K562 (cell line): Measurements from ENCODE around the gene RIPOR2.

Experiments
- ZNF707 ChIP-seq: fragments of 250-450 bp; sonication (Bioruptor Pico); conservative IDR thresholded peaks from 2 replicates; pipeline ENCODE4 v1.8.0; 2022; ENCODE audit warnings: inconsistent platforms, mild to moderate bottlenecking, moderate library complexity
- TF ChIP-seq, protein P1 (sequence below): sonication (generic); formaldehyde crosslinking; IDR thresholded peaks from 2 replicates; pipeline ENCODE4 v1.9.0; 2022; ENCODE audit warnings: mild to moderate bottlenecking, missing genetic modification reagents

DNA sequence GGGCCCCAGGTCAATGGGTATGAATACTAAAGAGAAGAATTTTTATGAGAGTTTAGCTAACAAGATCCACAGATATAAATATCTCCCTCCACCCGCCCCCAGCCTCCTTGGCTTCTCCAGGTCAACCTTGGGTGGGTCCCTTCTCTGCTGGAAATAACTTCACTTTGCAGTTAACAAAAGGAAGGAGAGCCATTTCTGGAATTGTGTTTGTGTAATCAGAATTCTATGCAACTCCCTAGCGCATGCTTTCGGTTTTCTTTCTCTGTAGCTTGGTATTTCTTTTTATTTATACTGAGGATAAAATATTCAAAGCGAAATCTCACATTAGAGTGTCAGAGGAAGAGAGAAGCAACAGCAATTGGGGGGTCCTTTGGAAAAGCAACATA, 27.1 kb downstream of the RIPOR2 start:
- TF ChIP-seq, protein P1, sequence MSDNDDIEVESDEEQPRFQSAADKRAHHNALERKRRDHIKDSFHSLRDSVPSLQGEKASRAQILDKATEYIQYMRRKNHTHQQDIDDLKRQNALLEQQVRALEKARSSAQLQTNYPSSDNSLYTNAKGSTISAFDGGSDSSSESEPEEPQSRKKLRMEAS (CRISPR knock-in tag): no peak
- TF ChIP-seq ZNF707 (CRISPR knock-in tag): no peak
